WTC11 (cell line): ENCODE results near the gene MECR. TPM values are rescaled to one million over a fixed set of nuclear protein-coding genes. Genes with fewer than 3 reads are reported as not detected.

Source experiments
- ATAC-seq: fragments of 200-7000 bp; cut with Tn5 transposase; 2 replicates; pipeline ENCODE4 v1.10.0; 2021; ENCODE audit warnings: mild to moderate bottlenecking, moderate library complexity
- CTCF ChIA-PET: fragments of 300-600 bp; sonication (Branson Sonifier 250); formaldehyde crosslinking; loops from one replicate; lab custom pipeline; 2021; ENCODE audit warnings: antibody characterized with exemption; lab: Charles Lee
- POLR2A ChIA-PET: fragments of 350-600 bp; sonication (Branson Sonifier 250); formaldehyde crosslinking; loops from one replicate; lab custom pipeline; 2021; ENCODE audit warnings: antibody characterized with exemption; lab: Charles Lee
- DNase-seq: peaks from one replicate; pipeline ENCODE4 v3.0.0; 2021; ENCODE audit warnings: low spot score
- H3K27ac Mint-ChIP-seq: 2 replicates; pipeline ENCODE4 v1.8.0; 2021; ENCODE audit warnings: mixed read lengths
- H3K27me3 Mint-ChIP-seq: 2 replicates; pipeline ENCODE4 v1.8.0; 2021; ENCODE audit warnings: low read depth, mild to moderate bottlenecking, moderate library complexity, mixed read lengths
- H3K36me3 Mint-ChIP-seq: 2 replicates; pipeline ENCODE4 v1.8.0; 2021; ENCODE audit warnings: mixed read lengths
- H3K4me1 Mint-ChIP-seq: 2 replicates; pipeline ENCODE4 v1.8.0; 2022; ENCODE audit warnings: mixed read lengths
- H3K4me3 Mint-ChIP-seq: 2 replicates; pipeline ENCODE4 v1.8.0; 2021; ENCODE audit warnings: mild to moderate bottlenecking, moderate library complexity, mixed read lengths
- H3K9me3 Mint-ChIP-seq: 2 replicates; pipeline ENCODE4 v1.8.0; 2021; ENCODE audit warnings: mixed read lengths
- AR ChIP-seq: fragments of 250-450 bp; sonication (Bioruptor Pico); IDR thresholded peaks from 2 replicates; pipeline ENCODE4 v1.9.0; 2021; ENCODE audit warnings: mild to moderate bottlenecking
- ATF1 ChIP-seq: sonication (generic); formaldehyde crosslinking; IDR thresholded peaks from 2 replicates; pipeline ENCODE4 v1.8.1; 2023; ENCODE audit warnings: mild to moderate bottlenecking, moderate library complexity, missing genetic modification reagents
- ATF6 ChIP-seq: sonication (generic); formaldehyde crosslinking; IDR thresholded peaks from 2 replicates; pipeline ENCODE4 v1.8.1; 2023; ENCODE audit warnings: mild to moderate bottlenecking, missing genetic modification reagents
- E2F4 ChIP-seq: sonication (generic); formaldehyde crosslinking; IDR thresholded peaks from 2 replicates; pipeline ENCODE4 v1.8.1; 2022; ENCODE audit warnings: low read depth, mild to moderate bottlenecking, moderate library complexity, missing genetic modification reagents, borderline replicate concordance
- ESRRA ChIP-seq: sonication (generic); formaldehyde crosslinking; IDR thresholded peaks from 2 replicates; pipeline ENCODE4 v1.8.1; 2022; ENCODE audit warnings: mild to moderate bottlenecking, missing genetic modification reagents, borderline replicate concordance
- IRF1 ChIP-seq: sonication (generic); formaldehyde crosslinking; IDR thresholded peaks from 2 replicates; pipeline ENCODE4 v1.8.0; 2023; ENCODE audit warnings: missing genetic modification reagents
- IRF2 ChIP-seq: sonication (generic); formaldehyde crosslinking; IDR thresholded peaks from 2 replicates; pipeline ENCODE4 v1.8.0; 2022; ENCODE audit warnings: low read depth, missing genetic modification reagents, borderline replicate concordance
- NR3C1 ChIP-seq: sonication (generic); formaldehyde crosslinking; conservative IDR thresholded peaks from 2 replicates; pipeline ENCODE4 v1.8.1; 2023; ENCODE audit warnings: low read depth, mild to moderate bottlenecking, missing genetic modification reagents
- TCF7 ChIP-seq: sonication (generic); formaldehyde crosslinking; IDR thresholded peaks from 2 replicates; pipeline ENCODE4 v1.8.0; 2022; ENCODE audit warnings: mild to moderate bottlenecking, low read depth, missing genetic modification reagents, moderate library complexity
- TEAD4 ChIP-seq: sonication (generic); formaldehyde crosslinking; IDR thresholded peaks from 2 replicates; pipeline ENCODE4 v1.8.0; 2022; ENCODE audit warnings: mild to moderate bottlenecking, missing genetic modification reagents
- TP53 ChIP-seq: sonication (generic); formaldehyde crosslinking; IDR thresholded peaks from 2 replicates; pipeline ENCODE4 v1.8.1; 2023; ENCODE audit warnings: mild to moderate bottlenecking, missing genetic modification reagents
- ZNF121 ChIP-seq: sonication (generic); formaldehyde crosslinking; IDR thresholded peaks from 2 replicates; pipeline ENCODE4 v1.8.0; 2023; ENCODE audit warnings: missing genetic modification reagents
- ZNF317 ChIP-seq: sonication (generic); formaldehyde crosslinking; IDR thresholded peaks from 2 replicates; pipeline ENCODE4 v1.8.1; 2023; ENCODE audit warnings: low read depth, mild to moderate bottlenecking, moderate library complexity, missing genetic modification reagents, borderline replicate concordance
- ZNF425 ChIP-seq: fragments of 250-450 bp; sonication (Bioruptor Pico); conservative IDR thresholded peaks from 2 replicates; pipeline ENCODE4 v1.9.0; 2021; ENCODE audit warnings: mild to moderate bottlenecking
- total RNA-seq: library from RNA; stranded (reverse); gene quantifications from 3 replicates; pipeline ENCODE4 v1.2.3, GENCODE V29; 2021

MECR gene
- total RNA-seq, 1 experiment from 2014 or later: 37.6 TPM

- TF ChIP-seq AR (CRISPR knock-in tag): no peak
- no peak for TF ChIP-seq TP53 (CRISPR knock-in tag)
- no peak for TF ChIP-seq ATF6 (CRISPR knock-in tag)
- no peak for TF ChIP-seq ZNF317 (CRISPR knock-in tag)
- no peak for TF ChIP-seq TCF7 (CRISPR knock-in tag)
- TF ChIP-seq ATF1 (CRISPR knock-in tag): no peak
- TF ChIP-seq E2F4 (CRISPR knock-in tag): no peak
- TF ChIP-seq TEAD4 (CRISPR knock-in tag): no peak
- TF ChIP-seq IRF2 (CRISPR knock-in tag): no peak
- TF ChIP-seq ESRRA: no peak
- no peak for TF ChIP-seq NR3C1 (CRISPR knock-in tag)
- TF ChIP-seq ZNF425 (CRISPR knock-in tag): no peak
Observed at GRCh38 chr1:29275435-29275834, 44.7 kb upstream of the MECR start (continued).

GRCh38 chr1:29272147-29272907 is 41.6 kb upstream of the MECR start:
- peak overlapping the region; percentile 48 for H3K4me3 Mint-ChIP-seq
- no peak for DNase-seq
- no peaks in the 10 kb centered on the region for H3K27me3 Mint-ChIP-seq
- peaks cover 3% of the 10 kb centered on the region; the same call in 1 of the 2 replicates for H3K9me3 Mint-ChIP-seq
- ATAC-seq: peak; percentile 31
- peaks cover 24% of the 10 kb centered on the region for H3K4me1 Mint-ChIP-seq
- TF ChIP-seq ZNF121 (CRISPR knock-in tag): peak; percentile 70; the same call in 1 of the 2 replicates
- no peak for TF ChIP-seq IRF1 (CRISPR knock-in tag)
- TF ChIP-seq, all 79 proteins: peak for 1
- Mint-ChIP-seq H3K27ac (peak overlapping the region; percentile 87), H3K36me3 (peaks cover 15% of the 10 kb centered on the region)
- POLR2A ChIA-PET: interaction anchor here (1.3 kb wide), 1 partner anchor 10 kb away, joined by 5 read pairs; no protein-coding TSS in a partner anchor
- CTCF ChIA-PET: interaction anchor here (1.0 to 3.6 kb wide), 3 partner anchors 12 to 431 kb away, joined by 3 to 13 read pairs (median 4); no protein-coding TSS in a partner anchor
